ENCODE measurements around the gene RCOR1.

RCOR1 gene

GRCh38 chr14:102667703-102668102, 75.3 kb downstream of the RCOR1 start:
- no peak for TF ChIP-seq CTCF (IDR thresholded peaks at IDR 0.05; ENCODE audit: insufficient read depth, missing control alignments)
- FAIRE-seq = no peak
- no peak for DNase-seq (ENCODE audit: insufficient read length, low spot score)

GRCh38 chr14:102668291-102668873, 75.9 kb downstream of the RCOR1 start:
- no peak for DNase-seq (ENCODE audit: insufficient read length, low spot score)
- no peak for FAIRE-seq
- no peak for TF ChIP-seq CTCF (IDR thresholded peaks at IDR 0.05; ENCODE audit: insufficient read depth, missing control alignments)

GRCh38 chr14:102671410-102671809, 79.0 kb downstream of the RCOR1 start:
- no peak for DNase-seq (ENCODE audit: insufficient read length, low spot score)
- TF ChIP-seq CTCF (IDR thresholded peaks at IDR 0.05; ENCODE audit: insufficient read depth, missing control alignments) = no peak
- FAIRE-seq = no peak

GRCh38 chr14:102672410-102672960, 80.0 kb downstream of the RCOR1 start:
- DNase-seq (ENCODE audit: insufficient read length, low spot score) (no peak), FAIRE-seq (no peak)
- no peak for TF ChIP-seq CTCF (IDR thresholded peaks at IDR 0.05; ENCODE audit: insufficient read depth, missing control alignments)

- DNase-seq (ENCODE audit: insufficient read length, low spot score) (no peak), FAIRE-seq (no peak)
- no peak for TF ChIP-seq CTCF (IDR thresholded peaks at IDR 0.05; ENCODE audit: insufficient read depth, missing control alignments)
Measured at GRCh38 chr14:102675396-102675795, 82.9 kb downstream of the RCOR1 start.

GRCh38 chr14:102678394-102678793, 85.9 kb downstream of the RCOR1 start:
- FAIRE-seq (no peak), DNase-seq (ENCODE audit: insufficient read length, low spot score) (no peak)
- TF ChIP-seq CTCF (IDR thresholded peaks at IDR 0.05; ENCODE audit: insufficient read depth, missing control alignments) = no peak
